ACC112 (cell line): Measurements from ENCODE around the gene SPEM1.

Experiments used
- H2AFZ ChIP-seq: fragments of 200-600 bp; sonication (generic); one replicate; pipeline ENCODE4 v1.6.0; 2017; ENCODE audit warnings: antibody characterized with exemption, low read length; ENCODE audit not compliant: unreplicated experiment
- H3K27ac ChIP-seq: fragments of 200-600 bp; sonication (generic); 2 replicates; pipeline ENCODE4 v1.5.1; 2014; ENCODE audit warnings: low read depth, mild to moderate bottlenecking, antibody characterized with exemption, low read length, moderate library complexity
- H3K27me3 ChIP-seq: fragments of 200-600 bp; sonication (generic); 2 replicates; pipeline ENCODE4 v1.6.1; 2014; ENCODE audit warnings: mild to moderate bottlenecking, antibody characterized with exemption, low read length, moderate library complexity, mixed read lengths; ENCODE audit not compliant: insufficient read depth
- H3K36me3 ChIP-seq: fragments of 200-600 bp; sonication (generic); 2 replicates; pipeline ENCODE4 v1.6.1; 2016; ENCODE audit warnings: mild to moderate bottlenecking, antibody characterized with exemption, low read length, moderate library complexity, mixed read lengths; ENCODE audit not compliant: insufficient read depth
- H3K4me1 ChIP-seq: fragments of 200-600 bp; sonication (generic); one replicate; pipeline ENCODE4 v1.6.1; 2016; ENCODE audit warnings: low read length, mixed read lengths; ENCODE audit not compliant: insufficient read depth, unreplicated experiment, control insufficient read depth
- H3K4me3 ChIP-seq: fragments of 200-600 bp; sonication (generic); 2 replicates; pipeline ENCODE4 v1.5.1; 2014; ENCODE audit warnings: mild to moderate bottlenecking, low read depth, low read length
- H3K79me2 ChIP-seq: fragments of 200-600 bp; sonication (generic); one replicate; pipeline ENCODE4 v1.6.0; 2016; ENCODE audit warnings: low read length; ENCODE audit not compliant: control insufficient read depth, unreplicated experiment, insufficient read depth

SPEM1 gene

DNA sequence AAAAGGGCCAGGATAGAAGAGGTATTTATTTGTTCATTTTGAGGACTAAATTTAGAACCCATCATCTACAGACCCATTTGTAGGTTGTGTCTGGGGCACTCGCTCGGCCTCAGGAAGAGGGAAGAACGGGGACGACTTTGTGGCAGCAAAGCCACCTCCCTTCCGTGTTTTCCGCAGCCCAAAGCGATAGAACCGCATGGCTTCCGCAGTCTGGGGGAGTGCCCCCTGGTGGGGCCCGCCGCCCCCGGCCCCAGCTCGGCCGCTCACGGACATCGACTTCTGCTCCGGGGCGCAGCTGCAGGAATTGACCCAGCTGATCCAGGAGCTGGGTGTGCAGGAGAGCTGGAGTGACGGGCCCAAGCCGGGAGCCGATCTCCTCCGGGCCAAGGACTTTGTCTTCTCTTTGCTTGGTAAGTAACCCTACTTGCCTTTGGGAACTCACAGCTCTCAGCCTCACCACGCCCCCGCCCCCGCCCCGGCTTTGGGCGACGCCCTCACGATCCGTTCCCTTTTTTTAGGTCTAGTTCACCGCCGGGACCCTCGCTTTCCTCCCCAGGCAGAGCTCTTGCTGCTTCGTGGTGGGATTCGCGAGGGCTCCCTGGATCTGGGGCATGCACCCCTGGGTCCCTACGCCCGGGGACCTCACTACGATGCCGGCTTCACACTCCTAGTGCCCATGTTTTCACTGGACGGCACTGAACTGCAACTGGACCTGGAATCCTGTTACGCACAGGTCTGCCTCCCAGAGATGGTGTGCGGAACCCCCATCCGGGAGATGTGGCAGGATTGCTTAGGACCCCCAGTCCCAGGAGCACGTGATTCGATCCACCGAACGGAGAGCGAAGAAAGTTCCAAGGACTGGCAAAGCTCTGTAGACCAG is 15.8 kb downstream of the SPEM1 start:
- no peak overlapping the region for H3K27ac ChIP-seq
- peak overlapping the region; percentile 73 for H2AFZ ChIP-seq
- H3K4me3 ChIP-seq: peak overlapping the region; percentile 74
- no peaks in the 10 kb centered on the region for H3K36me3 ChIP-seq
- H3K79me2 ChIP-seq: no peaks in the 10 kb centered on the region
- H3K27me3 ChIP-seq: peaks cover 16% of the 10 kb centered on the region
- H3K4me1 ChIP-seq: peaks cover 9% of the 10 kb centered on the region

- H3K4me3 ChIP-seq: peak overlapping the region; percentile 74
- H3K27me3 ChIP-seq: peaks cover 16% of the 10 kb centered on the region
- H2AFZ ChIP-seq: peak overlapping the region; percentile 33
- peaks cover 9% of the 10 kb centered on the region for H3K4me1 ChIP-seq
- no peaks in the 10 kb centered on the region for H3K79me2 ChIP-seq
- no peak overlapping the region for H3K27ac ChIP-seq
- H3K36me3 ChIP-seq: no peaks in the 10 kb centered on the region
Observed at GRCh38 chr17:7436556-7437368, 16.6 kb downstream of the SPEM1 start.

GRCh38 chr17:7437369-7437863 is 17.3 kb downstream of the SPEM1 start:
- H2AFZ ChIP-seq: no peak overlapping the region
- H3K36me3 ChIP-seq: no peaks in the 10 kb centered on the region
- peaks cover 9% of the 10 kb centered on the region for H3K4me1 ChIP-seq
- H3K79me2 ChIP-seq: no peaks in the 10 kb centered on the region
- H3K27me3 ChIP-seq: peaks cover 16% of the 10 kb centered on the region
- peak overlapping the region; percentile 74 for H3K4me3 ChIP-seq
- H3K27ac ChIP-seq: no peak overlapping the region

DNA sequence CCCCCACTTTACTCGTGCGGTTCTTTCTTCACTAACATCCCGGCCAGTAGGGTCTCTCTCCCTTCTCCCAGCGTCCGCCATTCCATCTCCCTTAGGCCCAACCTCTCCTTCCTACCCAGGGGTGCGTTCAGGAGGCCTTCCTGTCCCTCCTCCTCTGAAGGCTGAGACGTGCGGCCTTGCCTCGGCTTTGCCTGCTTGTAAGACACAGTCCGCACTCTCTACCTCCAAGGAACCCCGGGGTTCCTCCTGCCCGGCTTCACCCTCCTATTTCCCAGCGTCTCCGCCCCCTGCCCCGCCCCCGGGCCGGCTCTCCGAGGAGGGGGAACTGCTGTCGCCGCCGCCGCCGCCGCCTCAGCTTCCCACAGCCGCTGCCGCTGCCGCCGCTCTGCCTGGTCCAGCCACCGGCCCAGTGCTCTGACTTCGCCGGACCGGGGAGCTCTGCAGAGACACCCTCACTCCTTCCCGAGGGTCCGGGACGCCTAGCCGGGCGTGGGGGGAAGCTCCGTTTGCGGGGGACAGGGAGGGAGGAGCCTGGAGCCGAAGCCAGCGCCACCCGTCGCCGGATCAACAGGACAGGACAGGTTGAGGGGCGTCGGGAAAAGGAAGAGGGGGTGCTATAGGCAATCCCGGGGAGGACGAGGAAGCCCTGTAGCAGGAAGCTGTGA is 18.0 kb downstream of the SPEM1 start:
- Histone ChIP-seq H3K27me3 (peaks cover 16% of the 10 kb centered on the region), H3K27ac (no peak overlapping the region), H2AFZ (no peak overlapping the region), H3K4me1 (peaks cover 9% of the 10 kb centered on the region), H3K4me3 (peak overlapping the region; percentile 74), H3K79me2 (no peaks in the 10 kb centered on the region), H3K36me3 (no peaks in the 10 kb centered on the region)

DNA sequence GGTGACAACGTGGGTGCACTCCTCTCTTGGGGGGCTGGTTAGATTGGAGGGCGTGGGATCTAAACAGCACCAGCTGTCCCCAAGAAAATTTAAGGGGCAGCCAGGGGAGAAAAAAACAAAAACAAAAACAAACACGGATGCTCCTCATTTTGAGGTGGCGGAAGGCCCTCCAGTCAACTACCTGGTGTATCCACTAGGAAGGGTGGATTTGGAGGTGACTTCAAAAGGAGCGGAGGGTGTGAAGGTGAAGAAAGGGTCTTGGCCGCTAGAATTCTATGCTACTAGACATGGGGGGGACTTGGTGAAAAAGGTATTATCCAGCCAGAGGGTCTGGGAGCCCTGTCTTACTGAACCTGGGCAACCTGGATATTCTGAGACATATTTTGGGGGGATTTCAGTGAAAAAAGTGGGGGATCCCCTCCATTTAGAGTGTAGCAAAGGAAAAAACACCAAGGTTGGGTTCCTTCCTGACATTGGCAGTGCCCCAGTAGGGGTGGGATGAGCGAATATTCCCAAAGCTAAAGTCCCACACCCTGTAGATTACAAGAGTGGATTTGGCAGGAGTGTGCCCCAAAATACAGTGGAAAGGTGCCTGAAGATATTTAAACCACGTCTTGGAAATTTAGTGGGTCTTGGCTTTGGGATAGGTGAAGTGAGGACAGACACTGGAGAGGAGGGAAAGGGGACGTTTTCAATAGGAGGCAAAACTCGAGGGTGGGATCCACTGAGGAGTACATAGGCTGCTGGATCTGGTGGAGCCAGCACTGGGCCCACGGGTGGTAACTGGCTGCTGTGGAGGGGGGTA is 18.7 kb downstream of the SPEM1 start:
- H3K4me1 ChIP-seq: peaks cover 13% of the 10 kb centered on the region
- no peaks in the 10 kb centered on the region for H3K36me3 ChIP-seq
- H3K27ac ChIP-seq: no peak overlapping the region
- peaks cover 16% of the 10 kb centered on the region for H3K27me3 ChIP-seq
- no peaks in the 10 kb centered on the region for H3K79me2 ChIP-seq
- H3K4me3 ChIP-seq: peak overlapping the region; percentile 80
- no peak overlapping the region for H2AFZ ChIP-seq

DNA sequence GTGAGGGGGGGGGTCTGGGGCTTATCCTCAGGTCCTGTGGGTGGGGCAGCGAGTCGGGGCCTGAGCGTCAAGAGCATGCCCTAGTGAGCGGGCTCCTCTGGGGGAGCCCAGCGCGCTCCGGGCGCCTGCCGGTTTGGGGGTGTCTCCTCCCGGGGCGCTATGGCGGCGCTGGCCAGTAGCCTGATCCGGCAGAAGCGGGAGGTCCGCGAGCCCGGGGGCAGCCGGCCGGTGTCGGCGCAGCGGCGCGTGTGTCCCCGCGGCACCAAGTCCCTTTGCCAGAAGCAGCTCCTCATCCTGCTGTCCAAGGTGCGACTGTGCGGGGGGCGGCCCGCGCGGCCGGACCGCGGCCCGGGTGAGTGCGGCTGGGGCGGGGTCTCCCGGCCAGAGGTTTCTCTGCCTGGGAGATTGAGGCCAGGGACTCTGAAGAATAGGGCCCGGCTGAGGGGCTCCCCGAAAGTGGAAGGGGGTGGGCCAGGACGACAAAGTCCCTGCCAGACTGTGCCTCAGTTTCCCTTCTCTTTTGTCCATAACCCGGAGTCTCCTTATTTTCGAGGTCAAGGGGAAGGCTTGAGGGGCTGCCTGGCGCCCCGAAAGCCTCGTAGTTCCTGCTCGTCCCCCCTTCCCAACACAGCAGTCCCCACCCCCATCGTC is 19.5 kb downstream of the SPEM1 start, which contains the start of gene FGF11:
FGF11 (plus strand) TSS at position 51 of the 651 bp plus-strand sequence; CDS start at position 160, 109 bp downstream.
- no peaks in the 10 kb centered on the region for H3K36me3 ChIP-seq
- H2AFZ ChIP-seq: peak within 1 kb of the TSS; percentile 48
- no peak within 1 kb of the TSS for H3K27ac ChIP-seq
- H3K27me3 ChIP-seq: peaks cover 16% of the 10 kb centered on the region
- H3K79me2 ChIP-seq: no peaks in the 10 kb centered on the region
- peak within 1 kb of the TSS; percentile 80 for H3K4me3 ChIP-seq
- H3K4me1 ChIP-seq: peaks cover 20% of the 10 kb centered on the region

DNA sequence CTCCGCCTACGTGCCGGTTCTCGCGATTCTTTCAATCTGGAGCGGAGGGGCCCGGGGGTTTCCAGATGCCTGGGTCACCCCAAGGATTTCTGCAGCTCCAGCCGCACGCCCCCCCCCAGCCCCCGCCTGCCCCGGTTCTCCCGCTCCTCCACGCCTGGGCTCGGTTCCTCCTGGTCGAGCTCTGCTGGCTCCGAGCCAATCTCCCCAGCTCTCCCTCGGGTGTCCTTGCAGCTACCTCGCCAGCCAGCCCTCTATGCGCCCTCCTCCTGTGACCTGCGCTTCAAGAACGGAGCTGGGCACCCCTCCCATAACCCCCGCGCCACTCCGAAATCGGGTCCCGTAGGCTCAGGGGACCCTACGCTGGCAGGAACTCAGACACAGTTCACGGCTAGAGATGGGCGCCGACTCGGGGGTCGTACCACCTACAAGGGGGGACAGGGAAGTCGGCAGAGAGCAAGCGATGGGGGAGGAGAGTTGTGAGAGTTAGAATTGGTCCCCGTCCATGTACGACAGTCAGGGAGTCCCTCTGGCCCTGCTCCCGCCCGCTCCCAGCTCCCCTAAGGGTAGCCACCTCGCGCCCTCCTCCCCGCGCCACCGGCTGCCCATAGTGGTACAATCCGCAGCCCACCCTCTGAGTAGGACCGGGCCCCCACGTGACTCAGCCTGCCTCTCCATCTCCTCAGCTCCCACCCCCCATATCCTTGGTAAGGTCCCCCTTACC is 20.1 kb downstream of the SPEM1 start:
- no peak overlapping the region for H3K27ac ChIP-seq
- peaks cover 16% of the 10 kb centered on the region for H3K27me3 ChIP-seq
- H2AFZ ChIP-seq: peak overlapping the region; percentile 48
- H3K36me3 ChIP-seq: no peaks in the 10 kb centered on the region
- H3K4me3 ChIP-seq: peak overlapping the region; percentile 80
- H3K4me1 ChIP-seq: peaks cover 25% of the 10 kb centered on the region
- no peaks in the 10 kb centered on the region for H3K79me2 ChIP-seq

GRCh38 chr17:7440834-7441195 is 20.7 kb downstream of the SPEM1 start:
- Histone ChIP-seq H3K4me1 (peaks cover 25% of the 10 kb centered on the region), H3K4me3 (peak overlapping the region; percentile 80), H3K27ac (no peak overlapping the region), H3K79me2 (no peaks in the 10 kb centered on the region), H2AFZ (peak overlapping the region; percentile 48), H3K27me3 (peaks cover 17% of the 10 kb centered on the region), H3K36me3 (no peaks in the 10 kb centered on the region)

GRCh38 chr17:7441266-7441665 is 21.1 kb downstream of the SPEM1 start:
- peaks cover 25% of the 10 kb centered on the region for H3K4me1 ChIP-seq
- H2AFZ ChIP-seq: no peak overlapping the region
- peak overlapping the region; percentile 80 for H3K4me3 ChIP-seq
- H3K79me2 ChIP-seq: no peaks in the 10 kb centered on the region
- H3K27me3 ChIP-seq: peaks cover 20% of the 10 kb centered on the region
- no peak overlapping the region for H3K27ac ChIP-seq
- H3K36me3 ChIP-seq: no peaks in the 10 kb centered on the region
